Natural killer cell (primary cell): ENCODE measurements around the gene TCF23. TPM values are rescaled to one million over a fixed set of nuclear protein-coding genes. Genes with fewer than 3 reads are reported as not detected.

Source experiments
- ATAC-seq, 3 donors: fragments of 150-1000 bp in 2 of 3; fragments of 200-7000 bp in 1 of 3; cut with Tn5 transposase; 1 replicate in 1 of 3; 2 replicates in 2 of 3; pipeline ENCODE4 v1.10.0; 2021; ENCODE audit warnings: mild to moderate bottlenecking in 2 of 3, moderate library complexity in 2 of 3
- DNase-seq, 2 donors: peaks; one replicate each; pipeline versions ENCODE4 v3.0.0 to v3.0.0-alpha.2; 2013 to 2021; ENCODE audit warnings: mixed read lengths in 1 of 2
- H3K27ac ChIP-seq: one replicate; pipeline ENCODE4 v1.5.1; 2013; ENCODE audit warnings: mild to moderate bottlenecking, low read length
- H3K27me3 ChIP-seq: one replicate; pipeline ENCODE4 v1.6.1; 2013; ENCODE audit warnings: low read length; ENCODE audit not compliant: control insufficient read depth, insufficient read depth
- H3K36me3 ChIP-seq: one replicate; pipeline ENCODE4 v1.6.1; 2013; ENCODE audit warnings: low read length; ENCODE audit not compliant: control insufficient read depth, insufficient read depth
- H3K4me1 ChIP-seq: one replicate; pipeline ENCODE4 v1.6.1; 2013; ENCODE audit warnings: low read length; ENCODE audit not compliant: control insufficient read depth, insufficient read depth
- H3K4me3 ChIP-seq: one replicate; pipeline ENCODE4 v1.5.1; 2013; ENCODE audit warnings: low read length
- H3K9me3 ChIP-seq: one replicate; pipeline ENCODE4 v1.6.1; 2013; ENCODE audit warnings: low read length; ENCODE audit not compliant: control insufficient read depth, insufficient read depth
- H3K27ac Mint-ChIP-seq, 2 donors: one replicate each; pipeline ENCODE4 v1.8.0; 2022; ENCODE audit warnings: mild to moderate bottlenecking in 2 of 2, mixed read lengths in 2 of 2, moderate library complexity in 1 of 2
- H3K27me3 Mint-ChIP-seq, 2 donors: one replicate each; pipeline ENCODE4 v1.8.0; 2022; ENCODE audit warnings: low read depth in 2 of 2, mixed read lengths in 2 of 2
- H3K36me3 Mint-ChIP-seq: one replicate; pipeline ENCODE4 v1.8.0; 2022; ENCODE audit warnings: mixed read lengths
- H3K4me1 Mint-ChIP-seq, 2 donors: one replicate each; pipeline ENCODE4 v1.8.0; 2022; ENCODE audit warnings: mixed read lengths in 2 of 2
- H3K4me3 Mint-ChIP-seq: one replicate; pipeline ENCODE4 v1.8.0; 2022; ENCODE audit warnings: mild to moderate bottlenecking, moderate library complexity, mixed read lengths
- H3K9me3 Mint-ChIP-seq, 2 donors: one replicate each; pipeline ENCODE4 v1.8.0; 2022; ENCODE audit warnings: mixed read lengths in 2 of 2
- CTCF ChIP-seq: fragments of 200-600 bp; IDR thresholded peaks from one replicate; pipeline ENCODE4 v1.8.0; 2022; ENCODE audit warnings: antibody characterized with exemption
- WGBS: methylation state at CpG from one replicate; pipeline ENCODE4 v1.1.7; 2013; ENCODE audit warnings: missing lambda C conversion rate; ENCODE audit not compliant: insufficient coverage; 5-methylcytosine and 5-hydroxymethylcytosine counted together
- intact Hi-C: fragments of 100-400 bp; cut with micrococcal nuclease; formaldehyde crosslinking; loops from one replicate; pipeline ENCODE4 v1.14.2; 2022
- total RNA-seq, 4 donors: library from RNA; stranded (reverse); fragments of 120-200 nt in 1 of 4; gene quantifications; one replicate each; pipeline versions ENCODE4 v1.2.3 to v1.2.4, GENCODE V29; 2013 to 2022

TCF23 gene
- total RNA-seq, 3 donors from 2014 or later (not counting 1 experiment from before 2014, with no cell fraction given) = not detected

- Mint-ChIP-seq H3K36me3 (no peaks in the 10 kb centered on the region), H3K27ac (no peak overlapping the region), H3K4me1 (no peaks in the 10 kb centered on the region), H3K9me3 (no peaks in the 10 kb centered on the region), H3K4me3 (no peak overlapping the region), H3K27me3 (peaks cover 0 to 8% of the 10 kb centered on the region in 2 donors)
- no peaks in the 10 kb centered on the region for H3K4me1 ChIP-seq
- 91% methylated on average over 8 of the region's 8 CpGs for WGBS
- H3K36me3 ChIP-seq = no peaks in the 10 kb centered on the region
- H3K9me3 ChIP-seq = no peaks in the 10 kb centered on the region
- no peak overlapping the region for H3K27ac ChIP-seq
- intact Hi-C loops = no loop called here
- H3K4me3 ChIP-seq = no peak overlapping the region
- ATAC-seq = no peak
- H3K27me3 ChIP-seq = no peaks in the 10 kb centered on the region
- TF ChIP-seq CTCF = no peak
- no peak for DNase-seq
Observed at GRCh38 chr2:27150639-27151230, 1.9 kb downstream of the TCF23 start.

- Mint-ChIP-seq H3K9me3 (no peaks in the 10 kb centered on the region), H3K27ac (no peak overlapping the region), H3K4me1 (no peaks in the 10 kb centered on the region), H3K4me3 (no peak overlapping the region), H3K36me3 (no peaks in the 10 kb centered on the region), H3K27me3 (peaks cover 0 to 6% of the 10 kb centered on the region in 2 donors)
- 95% methylated on average over 8 of the region's 8 CpGs for WGBS
- no peak overlapping the region for H3K4me3 ChIP-seq
- DNase-seq (no peak), ATAC-seq (no peak)
- no peaks in the 10 kb centered on the region for H3K36me3 ChIP-seq
- H3K27me3 ChIP-seq = no peaks in the 10 kb centered on the region
- no peaks in the 10 kb centered on the region for H3K9me3 ChIP-seq
- H3K4me1 ChIP-seq = no peaks in the 10 kb centered on the region
- no peak overlapping the region for H3K27ac ChIP-seq
- intact Hi-C loops = no loop called here
- TF ChIP-seq CTCF = no peak
Observed at GRCh38 chr2:27152102-27152795, 3.4 kb downstream of the TCF23 start.

GRCh38 chr2:27152796-27153464 is 4.1 kb downstream of the TCF23 start:
- no peaks in the 10 kb centered on the region for H3K9me3 ChIP-seq
- peaks cover 0 to 3% of the 10 kb centered on the region in 2 donors for H3K27me3 Mint-ChIP-seq
- no peak overlapping the region for H3K27ac Mint-ChIP-seq
- H3K4me3 Mint-ChIP-seq = no peak overlapping the region
- no peaks in the 10 kb centered on the region for H3K4me1 ChIP-seq
- intact Hi-C loops = no loop called here
- no peaks in the 10 kb centered on the region for H3K36me3 ChIP-seq
- H3K36me3 Mint-ChIP-seq = no peaks in the 10 kb centered on the region
- no peak for TF ChIP-seq CTCF
- no peaks in the 10 kb centered on the region for H3K4me1 Mint-ChIP-seq
- WGBS = 74% methylated on average over 2 of the region's 2 CpGs
- no peaks in the 10 kb centered on the region for H3K9me3 Mint-ChIP-seq
- H3K27me3 ChIP-seq = no peaks in the 10 kb centered on the region
- no peak for ATAC-seq
- DNase-seq = no peak
- H3K4me3 ChIP-seq = no peak overlapping the region
- no peak overlapping the region for H3K27ac ChIP-seq
